Endothelial cell (in vitro differentiated cells): ENCODE results near the gene VWA8. TPM values are rescaled to one million over a fixed set of nuclear protein-coding genes. Genes with fewer than 3 reads are reported as not detected.
"Not testable (repeated sequence)": the region's sequence is repeated elsewhere in the genome, so short reads cannot be mapped to it uniquely, and the experiment has no call there.

ENCODE experiments used
- DNase-seq: peaks from one replicate; pipeline ENCODE4 v3.0.0; 2021; ENCODE audit warnings: low spot score
- H3K27ac Mint-ChIP-seq: one replicate; pipeline ENCODE4 v1.8.0; 2021; ENCODE audit warnings: mixed read lengths, inconsistent platforms; ENCODE audit not compliant: unreplicated experiment
- H3K27me3 Mint-ChIP-seq: one replicate; pipeline ENCODE4 v1.8.0; 2021; ENCODE audit warnings: mild to moderate bottlenecking, moderate library complexity, mixed read lengths, inconsistent platforms; ENCODE audit not compliant: unreplicated experiment
- H3K36me3 Mint-ChIP-seq: one replicate; pipeline ENCODE4 v1.8.0; 2021; ENCODE audit warnings: mild to moderate bottlenecking, low read depth, mixed read lengths, inconsistent platforms; ENCODE audit not compliant: unreplicated experiment
- H3K4me1 Mint-ChIP-seq: one replicate; pipeline ENCODE4 v1.8.0; 2021; ENCODE audit warnings: mild to moderate bottlenecking, mixed read lengths, inconsistent platforms; ENCODE audit not compliant: unreplicated experiment
- H3K4me3 Mint-ChIP-seq: one replicate; pipeline ENCODE4 v1.8.0; 2021; ENCODE audit warnings: mild to moderate bottlenecking, mixed read lengths, inconsistent platforms; ENCODE audit not compliant: unreplicated experiment
- H3K9me3 Mint-ChIP-seq: one replicate; pipeline ENCODE4 v1.8.0; 2021; ENCODE audit warnings: mixed read lengths, inconsistent platforms; ENCODE audit not compliant: unreplicated experiment
- total RNA-seq: library from RNA; stranded (reverse); fragmentation: NEBNext Ultra II Directional; extraction: Animal tissue kit (Norgen Biotek cat#: 25700); gene quantifications from one replicate; pipeline ENCODE4 v1.2.1, GENCODE V29; 2021; ENCODE audit not compliant: unreplicated experiment
- TF ChIP-seq, protein P1 (sequence below): fragments of 200-600 bp; sonication (generic); IDR thresholded peaks from one replicate; pipeline ENCODE4 v1.5.0; 2021; ENCODE audit warnings: antibody characterized with exemption; ENCODE audit not compliant: unreplicated experiment

The VWA8 gene
- total RNA-seq, 1 donor from 2014 or later, result 8.2 TPM

- Mint-ChIP-seq H3K4me3 (no peak overlapping the region), H3K27ac (no peak overlapping the region), H3K4me1 (no peaks in the 10 kb centered on the region), H3K27me3 (no peaks in the 10 kb centered on the region), H3K36me3 (no peaks in the 10 kb centered on the region), H3K9me3 (no peaks in the 10 kb centered on the region)
- TF ChIP-seq, protein P1, sequence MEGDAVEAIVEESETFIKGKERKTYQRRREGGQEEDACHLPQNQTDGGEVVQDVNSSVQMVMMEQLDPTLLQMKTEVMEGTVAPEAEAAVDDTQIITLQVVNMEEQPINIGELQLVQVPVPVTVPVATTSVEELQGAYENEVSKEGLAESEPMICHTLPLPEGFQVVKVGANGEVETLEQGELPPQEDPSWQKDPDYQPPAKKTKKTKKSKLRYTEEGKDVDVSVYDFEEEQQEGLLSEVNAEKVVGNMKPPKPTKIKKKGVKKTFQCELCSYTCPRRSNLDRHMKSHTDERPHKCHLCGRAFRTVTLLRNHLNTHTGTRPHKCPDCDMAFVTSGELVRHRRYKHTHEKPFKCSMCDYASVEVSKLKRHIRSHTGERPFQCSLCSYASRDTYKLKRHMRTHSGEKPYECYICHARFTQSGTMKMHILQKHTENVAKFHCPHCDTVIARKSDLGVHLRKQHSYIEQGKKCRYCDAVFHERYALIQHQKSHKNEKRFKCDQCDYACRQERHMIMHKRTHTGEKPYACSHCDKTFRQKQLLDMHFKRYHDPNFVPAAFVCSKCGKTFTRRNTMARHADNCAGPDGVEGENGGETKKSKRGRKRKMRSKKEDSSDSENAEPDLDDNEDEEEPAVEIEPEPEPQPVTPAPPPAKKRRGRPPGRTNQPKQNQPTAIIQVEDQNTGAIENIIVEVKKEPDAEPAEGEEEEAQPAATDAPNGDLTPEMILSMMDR, result no peak
- DNase-seq, result no peak
Observed at GRCh38 chr13:41577436-41577835, 383.5 kb downstream of the VWA8 start.

DNA sequence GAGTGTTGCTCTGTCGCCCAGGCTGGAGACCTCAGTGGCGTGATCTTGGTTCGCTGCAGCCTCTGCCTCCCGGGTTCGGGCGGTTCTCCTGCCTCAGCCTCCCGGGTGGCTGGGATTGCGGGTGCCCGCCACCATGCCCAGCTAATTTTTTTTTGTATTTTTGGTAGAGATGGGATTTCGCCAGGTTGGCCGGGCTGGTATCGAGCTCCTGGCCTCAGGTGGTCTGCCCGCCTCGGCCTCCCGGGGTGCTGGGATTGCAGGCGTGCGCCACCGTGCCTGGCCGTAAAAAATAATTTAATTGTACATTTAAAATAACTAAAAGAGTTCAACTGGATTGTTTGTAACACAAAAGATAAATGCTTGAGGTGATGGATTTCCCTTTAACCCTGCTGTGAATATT is 387.3 kb downstream of the VWA8 start:
- not testable (repeated sequence) for H3K27ac Mint-ChIP-seq, H3K36me3 Mint-ChIP-seq, H3K4me1 Mint-ChIP-seq, H3K27me3 Mint-ChIP-seq, H3K9me3 Mint-ChIP-seq, H3K4me3 Mint-ChIP-seq, DNase-seq

GRCh38 chr13:41571817-41572340 is 389.0 kb downstream of the VWA8 start:
- H3K36me3 Mint-ChIP-seq, DNase-seq, H3K9me3 Mint-ChIP-seq, H3K4me3 Mint-ChIP-seq, H3K27ac Mint-ChIP-seq, H3K27me3 Mint-ChIP-seq: not testable (repeated sequence)
- H3K4me1 Mint-ChIP-seq, result peaks cover 14% of the 10 kb centered on the region

- H3K36me3 Mint-ChIP-seq, result peaks cover 5% of the 10 kb centered on the region
- TF ChIP-seq, protein P1, result no peak
- H3K4me1 Mint-ChIP-seq, result peaks cover 18% of the 10 kb centered on the region
- no peak overlapping the region for H3K4me3 Mint-ChIP-seq
- H3K27me3 Mint-ChIP-seq, result no peaks in the 10 kb centered on the region
- no peak overlapping the region for H3K27ac Mint-ChIP-seq
- no peaks in the 10 kb centered on the region for H3K9me3 Mint-ChIP-seq
- DNase-seq, result no peak
Observed at GRCh38 chr13:41568972-41569351, 391.9 kb downstream of the VWA8 start.

DNA sequence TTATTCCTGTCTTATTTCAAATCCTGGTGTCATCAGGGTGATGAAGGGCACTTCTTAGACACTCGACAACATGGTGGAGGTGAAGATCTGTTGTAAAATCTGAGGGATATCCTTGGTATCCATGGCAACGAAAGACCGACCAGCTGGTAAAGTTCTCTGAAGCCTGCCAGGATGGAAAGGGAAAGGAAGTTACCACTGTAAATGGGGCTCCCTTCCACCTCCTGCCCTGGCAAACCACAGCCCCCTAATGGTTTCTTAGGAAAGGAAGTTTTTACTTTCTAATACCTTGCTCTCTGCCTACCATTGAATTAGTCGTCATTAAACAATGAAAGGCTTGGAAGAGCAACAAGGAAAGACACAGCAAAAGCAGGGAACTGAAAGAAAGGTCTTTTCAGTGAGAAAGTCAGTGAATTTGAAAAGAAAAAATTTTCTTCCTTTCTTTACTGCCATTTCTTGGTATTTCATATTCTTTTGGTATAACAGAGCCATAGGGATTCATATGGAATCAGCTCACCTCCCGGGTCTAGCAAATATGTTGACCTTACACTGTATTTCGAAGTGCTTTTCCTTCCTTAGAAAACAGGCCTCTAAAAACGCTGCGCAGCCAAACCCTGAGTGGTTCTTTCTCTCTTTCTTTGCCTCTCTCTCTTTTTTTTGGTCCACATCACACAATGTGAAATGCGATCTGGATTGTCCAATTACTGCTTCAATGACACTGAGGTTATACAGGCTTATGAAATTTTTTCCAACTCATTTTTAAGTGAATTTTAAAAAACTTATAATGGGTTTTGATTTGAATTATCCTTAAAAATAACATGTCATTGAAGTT is 392.6 kb downstream of the VWA8 start:
- TF ChIP-seq, protein P1, result no peak
- DNase-seq, result no peak
- Mint-ChIP-seq H3K27ac (peak overlapping the region; percentile 31), H3K4me1 (peaks cover 24% of the 10 kb centered on the region), H3K4me3 (no peak overlapping the region), H3K36me3 (peaks cover 5% of the 10 kb centered on the region), H3K27me3 (no peaks in the 10 kb centered on the region), H3K9me3 (no peaks in the 10 kb centered on the region)

GRCh38 chr13:41567363-41567762 is 393.5 kb downstream of the VWA8 start:
- DNase-seq, result no peak
- Mint-ChIP-seq H3K9me3 (no peaks in the 10 kb centered on the region), H3K4me1 (peaks cover 26% of the 10 kb centered on the region), H3K36me3 (peaks cover 5% of the 10 kb centered on the region), H3K27me3 (no peaks in the 10 kb centered on the region), H3K27ac (no peak overlapping the region), H3K4me3 (no peak overlapping the region)
- TF ChIP-seq, protein P1, result no peak
